Adrenal gland (tissue), 5 donors: ENCODE data around the gene ITCH.
"Not testable (repeated sequence)": the region's sequence is repeated elsewhere in the genome, so short reads cannot be mapped to it uniquely, and the experiment has no call there.

Experiments
- CTCF ChIP-seq, 6 experiments: fragments of 450-650 bp in 4 of 6; fragments of 200-600 bp in 2 of 6; sonication (generic) in 1 of 6; IDR thresholded peaks; 1 replicate in 5 of 6; 2 replicates in 1 of 6; pipeline versions ENCODE4 v1.5.1 to v1.8.0; 2016 to 2021; ENCODE audit warnings: antibody characterized with exemption in 6 of 6, mild to moderate bottlenecking in 2 of 6, moderate library complexity in 1 of 6
- POLR2A ChIP-seq, 2 donors: fragments of 450-650 bp; IDR thresholded peaks; one replicate each; pipeline ENCODE4 v1.6.1; 2017; ENCODE audit warnings: antibody characterized with exemption in 2 of 2, mild to moderate bottlenecking in 2 of 2, moderate library complexity in 1 of 2
- donor health status: DM: no; HTN: no; CAD: no.

- TF ChIP-seq CTCF, POLR2A (IDR thresholded peaks at IDR 0.05): not testable (repeated sequence)
Measured at GRCh38 chr20:34345839-34346532, 17.1 kb upstream of the ITCH start.
